Measurements from ENCODE around the gene RGS13. TPM values are rescaled to one million over a fixed set of nuclear protein-coding genes. Genes with fewer than 3 reads are reported as not detected.

Gene RGS13
- total RNA-seq, 4 donors from 2014 or later = 0.22 to 0.78 TPM; not detected in 2

GRCh38 chr1:192592981-192593708 lies 42.8 kb upstream of the RGS13 start:
- Histone ChIP-seq H3K36me3 (no peaks in the 10 kb centered on the region), H3K9me3 (no peaks in the 10 kb centered on the region), H3K27ac (no peak overlapping the region), H3K4me3 (no peak overlapping the region), H3K27me3 (no peaks in the 10 kb centered on the region), H3K4me1 (no peaks in the 10 kb centered on the region)
- TF ChIP-seq CTCF (IDR thresholded peaks at IDR 0.05) = no peak
- no peak for TF ChIP-seq POLR2A (IDR thresholded peaks at IDR 0.05)
- no peak for TF ChIP-seq EP300 (IDR thresholded peaks at IDR 0.05)
- DNase-seq (ENCODE audit: low spot score in 2 of 2) = no peak
- 89 to 92% methylated on average over 2 of the region's 2 CpGs for WGBS, 2 donors

DNA sequence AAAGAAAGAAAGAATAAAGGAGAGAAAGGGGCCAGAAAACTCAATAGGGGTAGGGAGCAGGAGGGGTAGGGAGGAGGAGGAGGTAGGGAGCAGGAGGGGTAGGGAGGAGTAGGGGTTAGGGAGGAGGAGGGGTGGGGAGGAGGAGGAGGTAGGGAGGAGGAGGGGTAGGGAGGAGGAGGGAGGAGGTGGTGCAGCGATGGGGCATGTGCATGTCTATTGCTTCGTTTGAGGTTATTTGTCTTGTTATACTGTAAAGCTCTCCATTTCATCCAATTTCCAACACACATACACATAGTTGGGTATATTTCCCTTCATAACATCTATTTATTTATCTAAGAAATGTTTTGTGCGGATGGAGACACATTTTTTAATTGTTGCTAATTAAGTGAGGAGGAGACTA lies 40.6 kb upstream of the RGS13 start:
- no peak overlapping the region for H3K27ac ChIP-seq
- H3K9me3 ChIP-seq = no peaks in the 10 kb centered on the region
- TF ChIP-seq EP300 (IDR thresholded peaks at IDR 0.05) = no peak
- no peak for TF ChIP-seq CTCF (IDR thresholded peaks at IDR 0.05)
- no peak for TF ChIP-seq POLR2A (IDR thresholded peaks at IDR 0.05)
- no peaks in the 10 kb centered on the region for H3K36me3 ChIP-seq
- no peak overlapping the region for H3K4me3 ChIP-seq
- 74 to 78% methylated on average over 3 of the region's 3 CpGs for WGBS, 2 donors
- H3K4me1 ChIP-seq = no peaks in the 10 kb centered on the region
- DNase-seq (ENCODE audit: low spot score in 2 of 2) = no peak
- H3K27me3 ChIP-seq = no peaks in the 10 kb centered on the region

GRCh38 chr1:192598589-192598988 lies 37.4 kb upstream of the RGS13 start:
- no peaks in the 10 kb centered on the region for H3K27me3 ChIP-seq
- no peak overlapping the region for H3K27ac ChIP-seq
- no peak for DNase-seq (ENCODE audit: low spot score in 2 of 2)
- TF ChIP-seq CTCF (IDR thresholded peaks at IDR 0.05) = no peak
- TF ChIP-seq EP300 (IDR thresholded peaks at IDR 0.05) = no peak
- TF ChIP-seq POLR2A (IDR thresholded peaks at IDR 0.05) = no peak
- H3K4me3 ChIP-seq = no peak overlapping the region
- 79 to 81% methylated on average over 3 of the region's 3 CpGs for WGBS, 2 donors
- no peaks in the 10 kb centered on the region for H3K9me3 ChIP-seq
- H3K36me3 ChIP-seq = no peaks in the 10 kb centered on the region
- H3K4me1 ChIP-seq = no peaks in the 10 kb centered on the region

DNA sequence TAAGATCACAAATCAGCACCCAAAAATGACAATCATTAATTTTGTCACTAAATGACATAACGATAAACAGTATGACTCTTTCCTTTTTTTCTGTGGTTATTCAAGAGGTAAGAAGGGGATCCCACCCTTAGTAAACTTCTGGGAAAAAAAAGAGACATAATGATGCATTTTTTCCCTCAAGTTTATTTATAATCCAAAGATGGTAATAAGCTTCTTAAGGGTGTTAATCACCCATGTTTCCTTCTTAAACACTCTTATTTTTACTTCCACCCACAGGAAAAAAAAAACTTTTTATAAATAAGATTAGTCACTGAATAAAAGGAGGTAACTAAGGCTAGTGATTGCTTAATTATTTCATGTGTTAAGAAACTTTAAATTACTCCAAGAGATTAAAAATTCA lies 35.7 kb upstream of the RGS13 start:
- Histone ChIP-seq H3K4me1 (no peaks in the 10 kb centered on the region), H3K27me3 (no peaks in the 10 kb centered on the region), H3K4me3 (no peak overlapping the region), H3K9me3 (no peaks in the 10 kb centered on the region), H3K27ac (no peak overlapping the region), H3K36me3 (no peaks in the 10 kb centered on the region)
- TF ChIP-seq CTCF (IDR thresholded peaks at IDR 0.05) (no peak), POLR2A (IDR thresholded peaks at IDR 0.05) (no peak), EP300 (IDR thresholded peaks at IDR 0.05) (no peak)
- 84 to 90% methylated on average over 1 of the region's 1 CpG for WGBS, 2 donors
- no peak for DNase-seq (ENCODE audit: low spot score in 2 of 2)

DNA sequence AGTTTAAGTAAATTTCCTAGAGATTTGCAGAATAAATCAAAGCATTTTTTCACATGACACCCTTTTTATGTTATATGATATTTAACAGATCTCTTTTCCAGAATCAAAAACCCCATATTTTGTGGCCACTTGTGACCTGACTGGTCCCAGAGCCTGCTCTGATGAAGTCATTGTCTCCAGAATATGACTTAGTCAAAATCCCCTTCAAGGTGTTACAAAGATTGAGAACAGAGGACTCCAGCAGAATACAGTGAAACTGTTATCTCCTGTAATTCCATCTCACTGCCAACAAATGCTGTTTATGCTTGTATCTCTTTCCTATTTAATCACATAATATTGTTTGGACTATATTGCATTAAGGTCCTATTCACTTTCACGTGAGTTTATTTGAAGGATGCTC lies 34.8 kb upstream of the RGS13 start:
- H3K9me3 ChIP-seq = no peaks in the 10 kb centered on the region
- H3K27me3 ChIP-seq = no peaks in the 10 kb centered on the region
- TF ChIP-seq POLR2A (IDR thresholded peaks at IDR 0.05) (no peak), CTCF (IDR thresholded peaks at IDR 0.05) (no peak), EP300 (IDR thresholded peaks at IDR 0.05) (no peak)
- H3K36me3 ChIP-seq = no peaks in the 10 kb centered on the region
- no peak for DNase-seq (ENCODE audit: low spot score in 2 of 2)
- H3K4me1 ChIP-seq = no peaks in the 10 kb centered on the region
- H3K4me3 ChIP-seq = no peak overlapping the region
- H3K27ac ChIP-seq = no peak overlapping the region
- 91 to 95% methylated on average over 1 of the region's 1 CpG for WGBS, 2 donors

Measured in tibial nerve (tissue), 4 donors.